Measurements from ENCODE around the gene FAM221B. TPM values are rescaled to one million over a fixed set of nuclear protein-coding genes. Genes with fewer than 3 reads are reported as not detected.

FAM221B gene
- polyA plus RNA-seq, 4 donors, result 0.11 to 0.35 (median 0.26) TPM

DNA sequence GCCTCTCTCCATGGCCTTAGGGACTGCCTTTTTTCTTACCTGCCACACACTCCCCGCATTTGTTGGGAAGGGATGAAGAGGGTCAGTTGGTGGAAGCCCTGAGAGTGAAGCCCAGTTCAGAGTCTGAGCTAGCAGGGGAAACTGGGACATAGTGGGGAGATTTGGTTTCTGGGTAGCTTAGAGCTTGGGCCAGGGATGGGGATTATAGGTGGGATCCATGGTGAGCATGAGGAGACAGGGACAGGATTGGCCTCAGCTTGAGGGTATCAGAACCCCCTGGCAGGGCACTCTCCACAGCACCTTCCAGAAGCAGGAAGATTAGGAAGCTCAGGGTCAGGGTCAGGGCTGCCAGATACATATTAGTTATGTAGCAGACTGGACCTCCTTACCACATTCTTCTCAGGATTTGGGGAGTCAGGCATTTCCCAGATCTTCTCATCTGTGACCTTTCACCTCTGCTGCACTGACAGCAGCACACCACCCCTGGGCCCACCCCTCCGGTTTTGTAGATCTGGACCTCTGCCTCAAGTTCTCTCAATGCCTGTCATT is 23.8 kb upstream of the FAM221B start:
- no peak for DNase-seq (ENCODE audit: low read depth in 4 of 4, low spot score in 3 of 4)

DNA sequence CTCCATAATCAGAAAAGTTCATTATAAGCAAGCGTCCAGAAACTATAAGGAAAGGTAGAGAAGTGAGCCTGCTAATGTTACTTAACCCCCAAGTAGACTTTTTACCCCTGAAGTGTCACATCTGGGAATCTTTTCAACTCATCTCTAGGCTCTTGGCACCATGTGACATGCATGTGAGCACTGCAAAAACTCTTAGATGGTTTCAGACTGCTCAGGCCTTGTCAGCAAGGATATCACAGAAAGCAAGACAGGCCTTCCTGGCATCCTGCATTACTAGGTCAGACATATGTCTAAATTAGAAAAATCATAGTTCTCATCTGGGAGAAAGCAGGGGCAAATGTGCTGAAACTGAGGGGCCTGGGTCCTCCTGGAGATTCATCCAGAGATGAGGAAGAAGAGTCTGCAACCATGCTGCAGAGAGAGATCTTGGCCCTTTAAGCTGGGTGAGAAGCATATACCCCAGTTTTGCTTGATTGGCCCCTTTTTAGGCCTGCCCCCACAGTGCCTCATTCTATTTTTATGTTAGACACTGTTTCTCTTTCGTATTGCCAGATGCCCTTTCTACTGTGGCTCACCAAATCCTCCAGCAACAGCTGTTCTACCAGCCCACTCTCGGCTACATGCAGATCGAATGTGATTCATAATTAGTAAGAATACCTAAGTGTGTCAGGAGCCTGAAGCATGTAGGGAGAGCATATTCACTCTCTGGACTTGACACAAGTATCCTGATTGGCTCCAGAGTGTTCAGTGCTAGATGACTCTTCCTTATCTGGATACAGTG is 19.4 kb upstream of the FAM221B start:
- DNase-seq (ENCODE audit: low read depth in 4 of 4, low spot score in 3 of 4), result no peak

DNA sequence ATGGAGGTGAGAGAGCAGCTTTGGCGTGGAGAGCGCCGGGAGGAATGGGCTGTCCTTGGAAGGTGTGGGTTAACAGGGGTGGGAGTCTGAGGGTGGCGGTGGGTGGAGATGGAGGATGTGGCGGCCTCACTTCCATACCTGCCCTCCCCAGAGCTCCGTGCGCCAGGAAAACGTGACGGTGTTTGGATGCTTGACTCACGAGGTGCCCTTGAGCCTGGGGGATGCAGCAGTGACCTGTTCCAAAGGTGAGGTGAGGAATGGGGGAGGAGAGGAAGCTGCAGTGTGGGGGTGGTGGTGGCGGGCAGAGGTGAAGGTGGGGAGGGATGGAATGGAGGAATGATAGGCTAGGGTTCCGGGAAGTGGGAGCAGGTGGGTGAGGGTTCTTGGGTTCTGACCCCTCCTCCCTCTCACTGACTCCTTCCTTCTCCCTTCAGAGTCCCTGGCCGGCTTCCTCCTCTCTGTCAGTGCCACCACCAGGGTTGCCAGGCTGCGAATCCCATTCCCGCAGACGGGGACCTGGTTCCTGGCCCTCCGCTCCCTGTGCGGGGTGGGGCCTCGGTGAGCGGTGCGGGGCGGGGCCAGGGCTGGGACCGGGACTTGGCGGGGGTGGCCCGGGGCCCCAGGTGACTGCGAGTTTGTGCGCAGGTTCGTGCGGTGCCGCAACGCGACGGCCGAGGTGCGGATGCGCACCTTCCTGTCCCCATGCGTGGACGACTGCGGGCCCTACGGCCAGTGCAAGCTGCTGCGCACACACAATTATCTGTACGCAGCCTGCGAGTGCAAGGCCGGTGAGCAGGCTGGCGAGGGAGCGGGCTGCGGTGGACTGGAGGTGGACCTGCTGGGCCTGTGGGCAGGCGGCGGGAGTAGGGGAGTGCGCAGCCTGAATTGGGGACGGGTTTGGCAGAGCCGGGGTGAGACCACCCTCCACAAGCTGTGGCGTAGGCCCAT is 17.6 kb upstream of the FAM221B start:
- DNase-seq (ENCODE audit: low read depth in 4 of 4, low spot score in 3 of 4), result no peak

DNA sequence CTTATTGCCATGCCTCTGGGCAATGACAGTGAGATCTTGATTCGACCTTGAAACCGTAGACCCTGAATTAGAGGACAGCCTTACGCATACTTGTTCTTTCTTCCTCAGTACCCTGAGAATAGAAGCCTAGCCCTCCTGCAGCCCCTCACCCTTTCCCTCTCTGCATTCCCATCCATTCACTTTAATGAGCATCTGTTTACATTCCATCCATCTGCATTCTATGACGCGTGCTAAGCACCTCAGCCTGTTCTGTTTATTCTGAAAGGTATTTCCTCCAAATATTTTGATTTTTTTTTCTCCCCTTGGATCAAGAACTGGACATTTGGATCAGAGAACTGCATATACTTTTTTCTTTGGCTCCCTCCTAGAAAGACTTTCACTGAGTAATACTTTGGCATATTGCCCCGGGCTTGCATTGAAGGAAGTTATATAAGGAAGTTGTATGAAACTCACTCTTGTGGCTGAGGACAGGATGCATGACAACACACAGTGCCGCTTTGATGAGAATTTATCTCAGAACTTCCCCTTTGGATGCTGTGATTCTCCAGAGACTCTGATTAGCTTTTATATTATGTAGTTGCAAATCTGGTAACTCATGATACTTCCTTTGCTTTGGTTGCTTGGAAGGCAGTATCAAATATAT is 16.2 kb upstream of the FAM221B start:
- DNase-seq (ENCODE audit: low read depth in 4 of 4, low spot score in 3 of 4), result peak in 3 of 4 donors; percentile 26 to 53 (median 36)

DNA sequence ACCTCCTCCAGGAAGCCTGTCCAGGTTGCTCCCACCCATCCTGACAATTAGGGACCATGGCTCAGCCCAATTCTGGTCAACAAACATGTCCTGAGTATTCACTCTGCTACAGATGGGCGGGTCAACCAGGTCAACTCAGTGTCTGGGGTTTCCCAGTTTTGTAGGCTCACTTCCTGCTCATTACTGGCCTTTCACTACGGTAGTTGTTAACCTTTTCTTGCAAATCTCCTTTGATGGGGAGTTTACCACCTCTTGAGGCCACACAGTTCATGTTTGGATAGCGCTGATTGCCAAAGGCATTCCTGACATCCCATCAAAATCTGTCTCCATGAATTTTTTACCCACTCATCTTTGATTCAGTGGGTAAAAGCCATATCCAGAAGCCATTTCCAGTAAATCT is 14.3 kb upstream of the FAM221B start:
- DNase-seq (ENCODE audit: low read depth in 4 of 4, low spot score in 3 of 4), result no peak

DNA sequence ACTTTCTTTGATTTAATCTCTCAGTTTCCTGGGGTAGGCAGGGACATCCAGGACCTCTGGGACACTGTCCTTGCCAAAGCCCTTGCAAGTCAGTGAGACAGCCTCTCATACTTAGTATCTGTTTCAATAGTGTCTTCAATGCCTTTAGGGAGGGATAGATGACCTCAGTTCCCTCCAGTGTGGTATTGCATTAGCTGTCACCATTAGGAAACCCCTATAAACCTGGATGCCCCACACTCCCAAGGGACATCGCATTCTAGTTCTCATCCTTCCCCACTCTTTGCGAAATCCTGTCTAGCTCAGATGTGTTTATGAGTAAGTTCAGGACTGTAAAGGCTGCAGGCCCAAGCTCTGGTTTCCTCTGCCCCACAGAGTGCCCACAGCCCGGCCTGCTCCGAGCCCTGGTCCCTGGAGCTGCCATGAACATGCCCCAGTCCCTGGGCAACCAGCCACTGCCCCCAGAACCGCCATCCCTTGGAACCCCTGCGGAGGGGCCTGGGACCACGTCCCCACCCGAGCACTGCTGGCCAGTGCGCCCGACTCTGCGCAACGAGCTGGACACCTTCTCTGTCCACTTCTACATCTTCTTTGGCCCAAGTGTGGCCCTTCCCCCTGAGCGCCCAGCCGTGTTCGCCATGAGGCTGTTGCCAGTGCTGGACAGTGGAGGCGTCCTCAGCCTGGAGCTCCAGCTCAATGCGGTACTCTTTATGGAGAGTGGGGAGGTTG is 13.7 kb upstream of the FAM221B start:
- DNase-seq (ENCODE audit: low read depth in 4 of 4, low spot score in 3 of 4), result no peak

DNA sequence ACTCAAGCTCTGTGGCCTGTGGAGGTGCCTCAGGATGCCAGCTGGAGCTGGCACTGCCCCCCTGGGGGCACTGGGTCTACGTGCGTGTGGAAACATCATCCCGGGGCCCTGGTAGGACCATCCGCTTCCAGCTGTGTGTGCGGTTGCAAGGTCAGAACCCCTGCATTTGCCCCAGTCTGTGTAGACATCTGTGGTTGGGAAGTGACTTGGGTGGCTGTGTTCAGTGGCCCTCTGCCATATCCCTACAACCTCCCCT is 13.0 kb upstream of the FAM221B start:
- no peak for DNase-seq (ENCODE audit: low read depth in 4 of 4, low spot score in 3 of 4)

DNA sequence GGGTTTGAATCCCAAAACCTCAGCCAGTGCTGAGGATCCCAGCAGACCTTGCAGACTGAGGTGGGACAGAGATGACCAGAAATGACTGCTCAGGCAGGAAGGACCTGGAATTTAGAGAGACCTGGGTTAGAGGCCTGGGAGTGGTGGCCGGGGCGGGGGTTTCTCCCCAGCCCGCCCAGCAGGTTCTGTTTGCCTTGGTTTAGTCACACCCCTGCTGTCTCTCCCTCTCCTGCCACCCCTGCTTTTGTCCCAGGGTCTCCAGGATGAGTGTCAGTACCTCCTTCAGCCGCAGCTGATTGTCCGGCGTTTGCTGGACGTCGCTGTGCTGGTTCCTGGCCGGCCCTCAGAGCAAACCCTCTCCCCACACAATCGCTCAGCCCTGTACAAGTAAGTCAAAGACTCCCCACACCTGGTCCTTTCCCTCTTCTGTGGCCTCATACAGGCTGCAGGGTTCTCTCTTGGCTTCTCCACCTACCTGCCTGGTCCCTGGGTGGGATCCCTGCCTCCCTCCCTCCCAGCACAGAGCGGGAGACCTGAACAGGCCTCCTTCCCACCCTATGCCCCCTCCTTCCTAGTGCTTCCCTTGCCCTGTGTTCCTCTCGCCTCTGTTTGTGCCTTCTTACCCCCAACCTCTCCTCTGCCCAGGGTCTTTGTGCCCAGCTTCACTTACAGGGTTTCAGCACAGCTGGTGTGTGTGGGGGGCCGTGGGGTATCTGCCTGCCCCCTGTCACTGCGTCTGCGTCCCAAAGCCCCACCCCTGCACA is 12.5 kb upstream of the FAM221B start:
- DNase-seq (ENCODE audit: low read depth in 4 of 4, low spot score in 3 of 4), result no peak

DNA sequence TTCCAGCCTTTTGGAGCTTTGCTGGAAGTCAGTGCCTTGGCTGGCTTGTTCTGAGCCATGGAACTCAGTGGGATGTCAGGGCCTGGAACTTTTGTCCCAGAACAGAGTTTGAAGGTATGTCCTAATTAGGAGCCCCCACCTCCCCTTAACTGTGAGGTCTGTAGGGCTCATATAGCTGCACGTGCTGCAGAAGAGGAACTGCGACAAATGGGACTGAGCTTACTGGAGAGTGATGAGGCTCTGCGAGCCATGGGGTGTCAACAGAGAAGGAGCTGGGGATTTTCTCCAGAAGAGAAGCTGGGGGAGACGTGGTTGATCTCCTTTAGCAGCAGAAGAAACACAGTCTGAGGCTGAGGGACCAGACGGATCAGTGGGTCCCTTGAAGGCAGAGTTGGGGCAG is 11.4 kb upstream of the FAM221B start:
- no peak for DNase-seq (ENCODE audit: low read depth in 4 of 4, low spot score in 3 of 4)

DNA sequence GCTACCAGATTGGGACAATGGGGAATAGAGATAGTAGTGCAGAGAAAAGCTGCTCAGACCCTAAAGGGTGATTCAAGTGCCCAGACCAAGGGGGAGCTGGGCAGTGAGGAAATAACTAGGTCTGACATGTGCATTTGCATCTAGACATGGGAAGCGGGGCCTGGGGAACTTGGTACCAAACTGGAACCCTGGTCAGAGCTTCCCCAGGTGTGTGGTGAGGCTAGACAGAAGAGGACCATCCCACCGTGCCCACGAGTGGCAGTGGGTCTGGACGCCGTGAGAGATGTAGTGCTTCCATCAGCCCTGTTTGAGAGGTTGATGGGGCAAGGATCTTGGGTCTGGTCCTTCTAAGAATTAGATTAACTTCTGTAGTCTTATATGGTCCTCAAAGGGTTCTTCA is 8.1 kb upstream of the FAM221B start:
- no peak for DNase-seq (ENCODE audit: low read depth in 4 of 4, low spot score in 3 of 4)

DNA sequence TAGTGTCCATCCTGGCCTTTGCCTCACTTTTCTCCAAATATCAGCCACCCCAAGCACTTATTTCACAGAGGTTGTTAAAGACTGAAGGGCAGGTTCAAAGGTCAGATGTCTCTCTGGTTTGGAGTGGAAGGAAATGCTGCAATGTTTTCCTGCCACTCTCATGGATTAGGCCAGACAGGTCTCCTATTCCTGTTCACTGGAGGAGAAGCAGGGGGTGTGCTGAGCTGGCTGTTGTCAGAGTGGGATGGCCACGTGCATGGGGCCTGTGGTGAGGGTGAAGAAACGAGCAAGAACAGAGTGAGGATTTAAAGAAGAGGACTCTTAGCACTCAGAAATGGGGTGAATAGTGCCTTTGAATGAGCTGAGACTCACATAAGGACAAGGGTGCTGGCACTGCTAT is 7.2 kb upstream of the FAM221B start:
- DNase-seq (ENCODE audit: low read depth in 4 of 4, low spot score in 3 of 4), result no peak

DNA sequence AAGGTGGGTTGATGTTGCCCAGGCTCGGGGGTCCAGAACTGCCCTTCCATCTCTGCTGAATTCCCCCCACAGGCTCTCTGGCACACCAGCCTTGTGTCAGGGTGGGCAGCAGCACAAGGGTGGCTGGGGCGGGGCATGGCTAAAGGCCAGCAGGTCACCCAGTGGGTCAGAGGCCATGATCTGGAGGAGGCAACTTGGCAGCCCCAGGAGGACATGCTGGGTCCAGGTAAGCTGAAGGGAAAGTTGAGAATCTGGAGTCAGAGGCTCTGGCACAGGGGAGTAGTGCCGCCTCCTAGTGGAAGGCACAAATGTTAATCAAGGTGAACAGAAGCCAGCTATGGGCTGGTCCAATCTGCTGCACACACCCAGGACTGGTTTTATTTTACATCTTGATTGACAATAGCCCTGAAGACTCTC is 6.7 kb upstream of the FAM221B start:
- no peak for DNase-seq (ENCODE audit: low read depth in 4 of 4, low spot score in 3 of 4)

DNA sequence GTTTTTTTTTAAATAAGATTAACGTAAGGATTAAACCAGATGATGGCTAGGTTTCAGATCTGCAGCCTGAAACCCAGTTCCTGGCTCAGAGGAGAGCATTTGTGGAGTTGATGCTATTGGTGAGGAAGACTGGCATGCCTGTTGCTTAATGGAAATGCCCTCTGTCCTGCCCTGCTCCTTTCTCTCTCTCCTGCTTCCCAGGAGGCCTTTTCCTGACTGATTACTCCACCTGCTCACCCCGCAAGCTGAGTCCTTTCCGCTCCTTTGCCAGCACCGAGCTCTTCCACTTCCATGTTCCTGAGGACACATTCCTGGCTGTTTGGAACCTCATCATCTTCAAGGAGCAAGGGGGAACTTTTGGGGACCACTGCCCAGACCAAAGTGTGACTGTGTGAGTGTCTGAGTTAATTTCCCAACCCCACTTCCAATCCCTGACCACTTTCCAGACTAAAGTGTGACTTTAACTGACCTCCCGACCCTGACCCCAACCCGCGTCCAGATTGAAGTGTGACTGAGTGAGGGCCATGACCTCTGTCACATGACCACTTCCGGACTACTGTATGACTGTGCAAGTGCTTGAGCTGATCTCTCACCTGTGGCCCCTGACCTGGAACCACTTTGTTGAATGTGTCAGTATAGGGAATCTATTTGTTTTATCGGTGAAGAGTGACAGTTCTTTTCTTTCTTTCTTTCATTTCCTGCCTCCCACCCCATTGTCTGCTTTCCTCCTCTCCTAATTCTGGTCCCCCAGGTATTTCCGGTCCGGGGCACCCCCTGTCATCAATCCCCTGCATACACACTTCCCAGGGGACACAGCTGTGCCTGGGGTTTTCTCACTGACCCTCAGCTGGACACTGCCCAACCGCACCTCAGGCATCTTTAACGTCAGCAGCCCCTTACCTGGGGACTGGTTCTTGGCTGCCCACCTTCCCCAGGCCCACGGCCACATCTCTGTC is 6.0 kb upstream of the FAM221B start:
- no peak for DNase-seq (ENCODE audit: low read depth in 4 of 4, low spot score in 3 of 4)

DNA sequence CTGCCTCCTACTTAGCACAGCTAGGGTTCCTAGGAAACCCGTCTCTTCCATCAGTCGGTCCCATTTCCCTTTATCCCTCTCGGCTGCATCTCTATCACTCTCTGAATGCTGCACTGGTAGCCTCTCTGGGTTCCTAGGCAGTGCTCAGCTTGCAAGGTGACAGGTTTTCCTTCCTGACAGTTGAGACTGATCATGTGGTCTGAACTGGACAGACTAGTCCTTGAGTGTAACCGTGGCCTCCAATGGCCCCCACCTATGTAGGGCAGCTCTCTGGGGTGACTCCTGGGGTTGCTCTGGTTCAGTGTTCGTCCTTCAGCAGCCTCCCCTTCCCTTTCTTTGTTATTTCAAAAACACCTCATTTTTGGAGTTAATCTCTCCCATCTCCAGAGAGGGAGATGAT is 4.3 kb upstream of the FAM221B start:
- no peak for DNase-seq (ENCODE audit: low read depth in 4 of 4, low spot score in 3 of 4)

DNA sequence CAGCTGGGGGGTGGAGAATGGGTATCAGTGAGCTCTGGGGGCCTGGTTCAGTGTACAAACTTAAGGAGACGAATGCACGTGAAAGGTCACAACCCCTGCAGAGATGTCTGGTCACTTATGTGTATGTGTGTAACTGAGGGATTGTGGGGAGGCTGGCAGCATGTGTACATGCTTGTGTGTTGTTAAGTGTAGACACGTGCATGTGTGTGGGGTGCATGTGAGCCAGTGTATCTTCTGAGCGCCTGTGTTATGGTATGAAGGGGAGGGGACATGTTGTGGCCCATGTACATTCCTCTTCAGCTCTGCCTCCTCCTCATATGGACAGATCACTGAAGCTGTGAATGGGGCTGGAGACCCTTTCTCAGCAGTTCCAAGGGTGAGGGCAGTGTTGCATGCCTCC is 2.5 kb upstream of the FAM221B start:
- no peak for DNase-seq (ENCODE audit: low read depth in 4 of 4, low spot score in 3 of 4)

DNA sequence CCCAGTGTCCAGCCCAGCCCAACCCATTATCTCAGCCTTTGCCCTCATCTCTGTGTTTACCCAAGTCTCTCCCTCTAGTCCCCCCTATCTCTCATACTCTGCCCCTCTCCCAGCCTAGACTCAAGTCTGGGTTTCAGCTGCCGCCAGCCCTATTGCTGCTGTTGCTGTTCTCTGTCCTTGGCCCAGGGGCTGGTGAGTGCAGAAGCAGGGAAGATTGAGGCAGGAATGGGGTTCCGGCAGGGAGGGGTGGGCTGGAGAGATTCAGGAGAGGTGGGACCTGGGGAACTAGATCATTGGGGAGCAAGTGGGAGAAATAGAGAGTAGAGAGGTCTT is 1.2 kb upstream of the FAM221B start:
- DNase-seq (ENCODE audit: low read depth in 4 of 4, low spot score in 3 of 4), result no peak

DNA sequence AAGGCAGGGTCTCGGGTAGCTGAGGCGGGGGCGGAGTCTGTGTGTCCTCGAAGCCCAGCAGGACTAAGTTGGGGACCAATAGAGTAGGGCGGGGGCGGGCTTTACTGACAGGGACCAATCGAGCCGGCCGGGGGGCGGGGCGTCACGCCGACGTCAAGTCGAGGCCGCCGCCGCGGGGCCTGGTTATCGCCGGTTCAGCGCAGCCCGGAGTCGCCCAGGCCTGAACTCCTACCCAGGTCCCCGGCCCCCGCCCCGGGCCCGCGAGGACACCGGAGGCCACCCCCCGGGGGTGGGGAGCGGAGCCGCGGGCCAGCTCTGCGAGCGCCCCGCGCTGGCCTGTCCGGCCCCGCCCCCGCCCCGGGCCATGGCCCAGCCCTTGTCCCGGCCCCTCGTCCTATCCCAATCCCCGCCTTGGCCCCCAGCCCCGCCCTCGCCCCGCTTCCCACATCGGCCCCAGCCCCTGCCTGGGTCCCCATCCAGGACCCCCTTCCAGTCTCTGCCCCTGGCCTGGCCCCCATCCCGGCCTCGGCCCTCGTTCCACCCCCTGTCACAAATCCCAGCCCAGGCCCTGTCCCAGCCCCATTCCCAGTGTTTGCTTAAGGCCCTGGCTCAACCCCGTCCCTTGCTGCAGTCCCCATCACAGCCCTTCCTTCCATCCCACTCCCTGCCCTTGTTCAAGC is 692 bp upstream of the FAM221B start, which contains the start of gene TMEM8B:
Gene TMEM8B, plus strand, starts transcription at position 145 of the 680 bp plus-strand sequence. Its CDS starts 220 bp downstream, at position 365.
- peak in 3 of 4 donors; percentile 86 to 91 (median 88) for DNase-seq (ENCODE audit: low read depth in 4 of 4, low spot score in 3 of 4)

DNA sequence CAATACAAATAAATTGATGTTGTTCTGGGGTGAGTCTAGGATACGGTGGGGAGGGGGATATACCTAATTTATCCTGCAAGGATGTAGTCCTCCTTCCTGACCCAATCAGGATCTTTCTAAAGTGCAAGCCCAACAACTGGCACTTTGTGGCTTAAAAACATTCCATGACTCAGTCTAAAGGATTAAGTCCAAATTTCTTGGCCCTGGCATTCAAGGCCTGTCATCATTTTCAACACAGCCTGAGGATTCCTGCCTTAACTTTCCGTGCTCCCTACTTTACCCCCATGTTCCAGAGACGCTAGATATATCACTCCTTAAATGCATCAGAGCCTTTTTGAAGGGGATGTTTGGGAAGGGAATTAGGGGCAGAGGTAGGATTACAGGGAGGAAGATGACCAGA is 1.0 kb downstream of the FAM221B start:
- no peak for DNase-seq (ENCODE audit: low read depth in 4 of 4, low spot score in 3 of 4)
